ENCODE results near the gene CRKL.

GRCh38 chr22:20912494-20912893 lies 4.7 kb upstream of the CRKL start:
- TF ChIP-seq CTCF (conservative IDR thresholded peaks at IDR 0.05; ENCODE audit: low read depth, low read length): no peak
- TF ChIP-seq POLR2A (IDR thresholded peaks at IDR 0.05; ENCODE audit: low read depth, low read length): no peak
- TF ChIP-seq RFX5 (IDR thresholded peaks at IDR 0.05; ENCODE audit: low read depth, low read length): no peak
- TF ChIP-seq RAD21 (IDR thresholded peaks at IDR 0.05; ENCODE audit: low read length): no peak
- TF ChIP-seq NFE2L2 (IDR thresholded peaks at IDR 0.05; ENCODE audit: low read depth, low read length): no peak
- no peak for TF ChIP-seq MAZ (IDR thresholded peaks at IDR 0.05; ENCODE audit: borderline replicate concordance, low read depth, low read length)
- no peak for TF ChIP-seq FOS (IDR thresholded peaks at IDR 0.05; ENCODE audit: low read depth, low read length)
- peak; percentile 82 for TF ChIP-seq MAFK (IDR thresholded peaks at IDR 0.05; ENCODE audit: low read depth, low read length)
- TF ChIP-seq RCOR1 (IDR thresholded peaks at IDR 0.05; ENCODE audit: insufficient replicate concordance, low read length): no peak
- no peak for TF ChIP-seq MXI1 (IDR thresholded peaks at IDR 0.05; ENCODE audit: borderline replicate concordance, low read depth, low read length)
- no peak for TF ChIP-seq SMC3 (IDR thresholded peaks at IDR 0.05; ENCODE audit: low read depth, low read length)
- no peak for TF ChIP-seq CEBPB (IDR thresholded peaks at IDR 0.05; ENCODE audit: low read depth, low read length)

All from IMR-90 (cell line).